ENCODE data around the gene EEF1A2. TPM values are rescaled to one million over a fixed set of nuclear protein-coding genes. Genes with fewer than 3 reads are reported as not detected.

The EEF1A2 gene
- total RNA-seq, 1 donor from 2014 or later = 0.67 TPM

- TF ChIP-seq, protein P1, sequence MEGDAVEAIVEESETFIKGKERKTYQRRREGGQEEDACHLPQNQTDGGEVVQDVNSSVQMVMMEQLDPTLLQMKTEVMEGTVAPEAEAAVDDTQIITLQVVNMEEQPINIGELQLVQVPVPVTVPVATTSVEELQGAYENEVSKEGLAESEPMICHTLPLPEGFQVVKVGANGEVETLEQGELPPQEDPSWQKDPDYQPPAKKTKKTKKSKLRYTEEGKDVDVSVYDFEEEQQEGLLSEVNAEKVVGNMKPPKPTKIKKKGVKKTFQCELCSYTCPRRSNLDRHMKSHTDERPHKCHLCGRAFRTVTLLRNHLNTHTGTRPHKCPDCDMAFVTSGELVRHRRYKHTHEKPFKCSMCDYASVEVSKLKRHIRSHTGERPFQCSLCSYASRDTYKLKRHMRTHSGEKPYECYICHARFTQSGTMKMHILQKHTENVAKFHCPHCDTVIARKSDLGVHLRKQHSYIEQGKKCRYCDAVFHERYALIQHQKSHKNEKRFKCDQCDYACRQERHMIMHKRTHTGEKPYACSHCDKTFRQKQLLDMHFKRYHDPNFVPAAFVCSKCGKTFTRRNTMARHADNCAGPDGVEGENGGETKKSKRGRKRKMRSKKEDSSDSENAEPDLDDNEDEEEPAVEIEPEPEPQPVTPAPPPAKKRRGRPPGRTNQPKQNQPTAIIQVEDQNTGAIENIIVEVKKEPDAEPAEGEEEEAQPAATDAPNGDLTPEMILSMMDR (IDR thresholded peaks at IDR 0.05) = peak; percentile 4
- ATAC-seq (peak; percentile 78), DNase-seq (peak; percentile 93)
- H3K27me3 ChIP-seq = no peaks in the 10 kb centered on the region
- peaks cover 18% of the 10 kb centered on the region for H3K36me3 ChIP-seq
- peak overlapping the region; percentile 97 for H3K27ac ChIP-seq
- peaks cover 21% of the 10 kb centered on the region for H3K4me1 ChIP-seq
- intact Hi-C loops (cut with DNase I) = no loop called here
- H3K4me3 ChIP-seq = peak overlapping the region; percentile 87
- no peaks in the 10 kb centered on the region for H3K9me3 ChIP-seq
Observed at GRCh38 chr20:63520934-63521601, 22.2 kb upstream of the EEF1A2 start.

DNA sequence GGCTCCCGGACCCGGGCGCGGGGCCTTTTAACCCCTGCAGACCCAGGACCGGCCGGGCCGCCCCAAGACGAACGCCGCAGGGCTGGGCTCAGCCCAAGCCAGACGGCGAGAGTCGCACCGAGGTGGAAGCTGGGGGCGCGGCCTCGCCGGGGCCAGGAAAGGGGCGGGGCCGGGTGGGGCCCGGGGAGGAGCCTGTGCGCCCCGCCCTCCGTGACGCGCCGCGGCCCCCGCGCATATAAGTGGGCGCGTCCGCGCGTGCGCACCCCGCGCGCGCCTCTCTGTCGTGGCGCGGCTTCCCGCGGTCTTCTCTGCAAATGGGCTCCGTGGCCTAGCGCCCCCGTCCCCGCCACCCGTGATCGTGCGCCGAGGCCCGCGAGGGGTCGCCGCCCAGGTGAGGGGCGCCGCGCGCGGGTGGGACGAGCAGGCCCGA, 21.6 kb upstream of the EEF1A2 start, which contains the start of gene PPDPF:
Gene PPDPF, plus strand, starts transcription at position 262 of the 430 bp plus-strand sequence. CDS start 544 bp downstream, outside the sequence.
- Histone ChIP-seq H3K36me3 (peaks cover 18% of the 10 kb centered on the region), H3K9me3 (no peaks in the 10 kb centered on the region), H3K27me3 (no peaks in the 10 kb centered on the region), H3K27ac (peak within 1 kb of the TSS; percentile 97), H3K4me3 (peak within 1 kb of the TSS; percentile 87), H3K4me1 (peaks cover 21% of the 10 kb centered on the region)
- intact Hi-C loops (cut with DNase I) = no loop called here
- peak; percentile 91 for ATAC-seq
- TF ChIP-seq, protein P1 (IDR thresholded peaks at IDR 0.05) = no peak
- peak; percentile 92 for DNase-seq

GRCh38 chr20:63519668-63520503, 21.0 kb upstream of the EEF1A2 start:
- H3K36me3 ChIP-seq = peaks cover 18% of the 10 kb centered on the region
- TF ChIP-seq, protein P1 (IDR thresholded peaks at IDR 0.05) = peak; percentile 28
- intact Hi-C loops (cut with DNase I) = no loop called here
- peaks cover 21% of the 10 kb centered on the region for H3K4me1 ChIP-seq
- peak overlapping the region; percentile 97 for H3K27ac ChIP-seq
- ATAC-seq (peak; percentile 53), DNase-seq (peak; percentile 88)
- H3K27me3 ChIP-seq = no peaks in the 10 kb centered on the region
- H3K9me3 ChIP-seq = no peaks in the 10 kb centered on the region
- H3K4me3 ChIP-seq = peak overlapping the region; percentile 87

DNA sequence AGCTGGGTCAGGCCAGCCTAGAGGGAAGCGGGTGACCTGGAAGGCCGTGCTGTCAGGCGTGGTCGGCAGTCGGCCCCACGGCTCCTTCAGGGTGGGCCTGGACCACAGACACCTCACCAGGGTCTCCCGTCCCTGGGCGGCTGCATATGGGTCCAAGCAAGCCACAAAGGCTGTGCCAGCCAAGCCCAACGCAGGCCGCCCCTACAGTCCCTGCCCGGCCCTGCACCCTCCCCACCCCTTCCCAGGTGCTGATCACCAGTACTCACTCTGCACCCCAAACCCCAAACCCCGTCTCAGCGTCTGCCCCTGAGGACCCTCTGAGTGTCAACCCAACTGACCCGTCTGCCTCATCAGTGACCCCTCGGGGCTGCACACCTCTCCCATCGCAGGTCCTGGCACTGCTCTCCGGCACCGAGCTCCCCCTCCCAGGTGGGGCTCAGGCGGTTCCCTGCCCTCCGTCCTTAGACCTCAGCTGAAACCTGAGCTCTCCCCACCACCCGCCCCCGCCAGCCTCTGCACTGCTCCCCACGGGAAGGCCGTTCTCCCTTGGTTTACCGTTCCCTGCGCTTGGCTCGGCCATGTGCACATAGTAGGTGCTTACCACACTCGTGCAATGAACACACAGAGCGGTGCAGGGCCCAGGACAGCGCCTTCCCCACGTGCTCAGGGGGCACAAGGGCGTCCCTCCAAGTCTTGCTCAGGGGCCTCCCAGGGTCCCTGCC, 20.2 kb upstream of the EEF1A2 start:
- Histone ChIP-seq H3K27me3 (no peaks in the 10 kb centered on the region), H3K4me3 (peak overlapping the region; percentile 87), H3K4me1 (peaks cover 21% of the 10 kb centered on the region), H3K36me3 (peaks cover 18% of the 10 kb centered on the region), H3K9me3 (no peaks in the 10 kb centered on the region), H3K27ac (peak overlapping the region; percentile 97)
- DNase-seq (peak; percentile 70), ATAC-seq (no peak)
- intact Hi-C loops (cut with DNase I) = no loop called here
- TF ChIP-seq, protein P1 (IDR thresholded peaks at IDR 0.05) = no peak

DNA sequence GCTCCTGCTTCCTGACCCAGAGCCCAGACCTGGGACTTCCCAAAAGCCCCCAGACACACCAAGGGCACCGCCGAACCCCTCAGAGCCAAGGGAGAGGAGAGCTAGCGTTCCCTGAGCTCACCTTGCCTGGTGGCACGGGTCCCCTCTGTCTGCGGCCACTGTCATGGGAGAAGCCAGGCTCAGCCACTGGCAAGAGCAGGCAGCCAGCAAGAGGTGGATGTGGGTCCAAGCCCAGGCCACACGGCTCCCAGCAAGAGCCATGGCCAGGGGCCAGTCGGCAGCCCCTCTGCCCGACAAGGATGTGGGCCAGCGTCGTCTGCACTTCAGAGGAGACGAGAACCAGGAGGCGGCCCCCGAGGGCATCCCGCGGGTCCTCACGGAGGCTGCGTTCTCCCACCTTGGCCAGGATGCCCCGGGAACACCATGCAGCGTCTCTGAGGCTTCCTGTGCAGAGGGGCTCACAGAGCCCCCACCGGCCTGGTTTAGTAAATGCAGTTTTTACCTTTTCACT, 19.5 kb upstream of the EEF1A2 start:
- no peak overlapping the region for H3K27ac ChIP-seq
- ATAC-seq = no peak
- DNase-seq = no peak
- H3K27me3 ChIP-seq = no peaks in the 10 kb centered on the region
- peaks cover 21% of the 10 kb centered on the region for H3K4me1 ChIP-seq
- H3K36me3 ChIP-seq = peaks cover 14% of the 10 kb centered on the region
- H3K9me3 ChIP-seq = no peaks in the 10 kb centered on the region
- intact Hi-C loops (cut with DNase I) = no loop called here
- TF ChIP-seq, protein P1 (IDR thresholded peaks at IDR 0.05) = no peak
- no peak overlapping the region for H3K4me3 ChIP-seq
